K562 treated with DMSO at 1 percent for 48 hours (cell line): ENCODE data around the gene ARIH1. TPM values are rescaled to one million over a fixed set of nuclear protein-coding genes. Genes with fewer than 3 reads are reported as not detected.

Experiments used
- total RNA-seq: library from RNA; unstranded; fragments of 300-600 nt; gene quantifications from 2 replicates; pipeline ENCODE4 v1.2.3, GENCODE V29; 2022; ENCODE audit warnings: low replicate concordance; ENCODE audit errors: extremely low read depth

Gene ARIH1, protein sequence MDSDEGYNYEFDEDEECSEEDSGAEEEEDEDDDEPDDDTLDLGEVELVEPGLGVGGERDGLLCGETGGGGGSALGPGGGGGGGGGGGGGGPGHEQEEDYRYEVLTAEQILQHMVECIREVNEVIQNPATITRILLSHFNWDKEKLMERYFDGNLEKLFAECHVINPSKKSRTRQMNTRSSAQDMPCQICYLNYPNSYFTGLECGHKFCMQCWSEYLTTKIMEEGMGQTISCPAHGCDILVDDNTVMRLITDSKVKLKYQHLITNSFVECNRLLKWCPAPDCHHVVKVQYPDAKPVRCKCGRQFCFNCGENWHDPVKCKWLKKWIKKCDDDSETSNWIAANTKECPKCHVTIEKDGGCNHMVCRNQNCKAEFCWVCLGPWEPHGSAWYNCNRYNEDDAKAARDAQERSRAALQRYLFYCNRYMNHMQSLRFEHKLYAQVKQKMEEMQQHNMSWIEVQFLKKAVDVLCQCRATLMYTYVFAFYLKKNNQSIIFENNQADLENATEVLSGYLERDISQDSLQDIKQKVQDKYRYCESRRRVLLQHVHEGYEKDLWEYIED
- not detected in 2 replicates for total RNA-seq

DNA sequence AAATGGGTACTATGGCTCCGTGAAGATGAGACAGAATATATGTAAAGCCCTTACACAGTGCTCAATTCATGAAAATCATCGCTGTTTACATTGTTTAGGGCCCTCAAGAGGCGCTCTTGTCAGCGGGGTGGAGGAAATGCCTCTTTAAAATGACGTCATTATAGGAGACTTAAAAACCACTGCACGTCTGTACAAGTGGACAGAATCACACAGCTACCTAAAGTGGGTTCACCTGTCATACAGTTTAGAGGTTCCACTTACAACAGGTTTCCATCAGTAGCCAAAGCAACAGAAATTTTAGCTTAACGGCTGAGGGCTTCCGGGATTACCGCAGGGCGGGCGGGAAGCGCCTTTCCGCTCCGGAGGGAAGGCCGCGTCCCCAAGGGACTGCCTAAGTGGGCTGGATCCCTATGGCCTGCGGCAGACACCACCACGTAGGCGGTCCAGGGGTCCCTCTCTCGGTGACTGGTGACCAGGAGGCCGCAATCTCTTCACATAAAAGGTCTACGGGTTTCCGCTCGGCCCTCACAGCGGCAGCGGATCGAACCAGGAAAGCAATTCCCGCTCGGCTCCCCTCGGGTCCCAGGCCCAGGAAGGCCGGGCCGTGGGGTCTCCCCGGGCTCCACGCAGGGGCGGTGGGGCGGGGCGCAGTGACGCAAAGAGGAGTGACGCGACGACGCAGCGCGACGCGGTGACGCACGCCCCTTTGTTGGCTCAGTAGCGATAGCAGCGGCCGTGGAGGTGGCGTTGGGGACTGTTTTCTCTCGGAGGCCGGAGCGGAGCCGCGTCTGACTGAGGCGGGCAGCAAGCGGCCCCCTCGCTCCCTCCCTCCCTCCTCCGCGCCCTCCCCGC lies at the start of gene ARIH1:
TSS of gene ARIH1 (plus strand) at position 717 of the 852 bp plus-strand sequence. CDS start 310 bp downstream, outside the sequence.

Other genes starting within 250 kb of the ARIH1 start
- gene PKM, start 243.1 kb upstream of the ARIH1 start, total RNA-seq: 617 and 1,590 TPM in 2 replicates
- not detected in 2 replicates for gene PARP6, start 201.8 kb upstream of the ARIH1 start, total RNA-seq
- gene CELF6, start 154.2 kb upstream of the ARIH1 start, total RNA-seq: not detected in 2 replicates
- 238 TPM in 1 of 2 replicates, not detected in the other for gene HEXA, start 98.3 kb upstream of the ARIH1 start, total RNA-seq
- not detected in 2 replicates for gene TMEM202, start 76.0 kb upstream of the ARIH1 start, total RNA-seq
- gene GOLGA6B, start 180.4 kb downstream of the ARIH1 start, total RNA-seq: not detected in 2 replicates
- gene HIGD2B, start 211.9 kb downstream of the ARIH1 start, total RNA-seq: not detected in 2 replicates
- gene BBS4, start 211.9 kb downstream of the ARIH1 start, total RNA-seq: not detected in 2 replicates